GM18502 (cell line): Measurements from ENCODE around the gene TMED10.

Source experiments
- ATAC-seq: cut with Tn5 transposase; IDR thresholded peaks from one replicate; pipeline ENCODE4 v1.9.1; 2021; ENCODE audit warnings: mild to moderate bottlenecking; ENCODE audit not compliant: unreplicated experiment, poor library complexity

TMED10 gene

GRCh38 chr14:75092698-75093097 is 83.7 kb downstream of the TMED10 start:
- no peak for ATAC-seq

- no peak for ATAC-seq
These were observed 85.2 kb downstream of the TMED10 start for GRCh38 chr14:75091251-75091650.

GRCh38 chr14:75090353-75090752 is 86.1 kb downstream of the TMED10 start:
- ATAC-seq, result no peak

GRCh38 chr14:75088566-75089373 is 87.6 kb downstream of the TMED10 start:
- ATAC-seq, result no peak

- no peak for ATAC-seq
These were observed 88.3 kb downstream of the TMED10 start for GRCh38 chr14:75088153-75088552.

- no peak for ATAC-seq
These were observed 91.9 kb downstream of the TMED10 start for GRCh38 chr14:75084513-75084912.

- ATAC-seq, result no peak
These were observed 93.1 kb downstream of the TMED10 start for GRCh38 chr14:75083271-75083670.

GRCh38 chr14:75081660-75082229 is 94.7 kb downstream of the TMED10 start:
- no peak for ATAC-seq
